CD4-positive, alpha-beta T cell treated with Interleukin-10 for 1 hour (primary cell): ENCODE measurements around the gene CARM1.
"Not testable (repeated sequence)": the region's sequence is repeated elsewhere in the genome, so short reads cannot be mapped to it uniquely, and the experiment has no call there.

Experiments
- DNase-seq: peaks from one replicate; pipeline ENCODE4 v3.0.0-alpha.2; 2020

CARM1 gene

DNA sequence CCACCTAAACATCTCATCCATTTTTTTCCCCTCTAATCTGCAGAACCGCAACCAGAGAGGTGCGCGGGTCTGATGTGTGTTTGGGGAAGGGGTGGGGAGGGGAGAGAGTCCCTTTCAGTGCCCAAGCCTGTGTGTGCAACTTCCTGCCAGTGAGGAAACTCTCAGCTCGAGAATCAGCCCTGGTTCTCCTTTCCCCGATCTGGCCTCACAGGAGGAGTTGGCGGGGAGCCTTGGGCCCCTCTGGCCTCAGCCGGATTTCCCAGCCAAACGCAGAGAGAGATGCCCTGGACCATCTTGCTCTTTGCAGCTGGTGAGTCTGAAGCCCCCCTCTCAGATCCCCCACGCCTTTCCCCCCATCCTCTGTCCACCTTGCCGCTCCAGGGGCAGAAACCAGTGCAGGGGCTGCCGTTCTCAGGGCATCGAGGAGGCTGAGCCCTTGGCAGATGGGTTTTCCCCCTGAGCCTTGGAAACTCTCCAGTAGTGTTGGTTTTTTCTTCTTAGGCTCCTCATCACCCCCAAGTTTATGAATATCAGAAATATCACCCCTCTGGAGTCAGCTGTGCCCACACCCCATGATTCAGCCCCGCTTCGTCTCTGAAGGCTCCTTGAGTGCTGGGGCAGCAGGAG lies 23.0 kb upstream of the CARM1 start, which contains the start of gene C19orf38:
C19orf38 (plus strand) TSS at position 186 of the 627 bp plus-strand sequence; CDS start at position 280, 94 bp downstream.
- DNase-seq: no peak

- DNase-seq: no peak
Observed at GRCh38 chr19:10850631-10851030, 20.7 kb upstream of the CARM1 start.

- no peak for DNase-seq
Observed at GRCh38 chr19:10852098-10852800, 19.1 kb upstream of the CARM1 start.

- DNase-seq: no peak
Observed at GRCh38 chr19:10852941-10853340, 18.4 kb upstream of the CARM1 start.

GRCh38 chr19:10854350-10855089 lies 16.8 kb upstream of the CARM1 start:
- no peak for DNase-seq

DNA sequence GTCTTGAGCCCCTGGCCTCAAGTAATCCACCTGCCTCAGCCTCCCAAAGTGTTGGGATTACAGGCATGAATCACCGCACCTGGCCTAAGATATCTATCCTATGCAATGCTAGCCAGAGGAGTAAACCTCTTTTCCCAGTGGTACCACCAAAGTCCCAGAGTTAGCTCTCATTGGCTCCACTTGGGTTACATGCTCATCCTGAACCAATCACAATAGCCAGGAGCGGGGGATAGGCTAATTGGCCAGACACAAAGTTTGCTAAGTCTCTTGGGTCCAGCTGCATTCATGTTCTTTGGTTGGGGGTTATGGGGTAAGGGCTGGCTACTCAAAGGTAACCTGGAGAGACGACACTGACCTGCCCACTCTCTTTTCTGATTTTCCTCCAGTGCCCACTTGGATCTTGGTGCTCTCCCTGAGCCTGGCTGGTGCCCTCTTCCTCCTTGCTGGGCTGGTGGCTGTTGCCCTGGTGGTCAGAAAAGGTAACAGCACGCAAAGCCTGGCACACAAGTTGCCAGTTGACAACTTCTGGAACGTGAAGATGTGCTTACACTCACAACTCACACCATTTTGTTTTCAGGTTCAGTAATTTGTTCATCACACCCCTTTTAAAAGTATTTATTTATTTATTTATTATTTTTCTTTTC lies 15.4 kb upstream of the CARM1 start:
- peak; percentile 46 for DNase-seq

DNA sequence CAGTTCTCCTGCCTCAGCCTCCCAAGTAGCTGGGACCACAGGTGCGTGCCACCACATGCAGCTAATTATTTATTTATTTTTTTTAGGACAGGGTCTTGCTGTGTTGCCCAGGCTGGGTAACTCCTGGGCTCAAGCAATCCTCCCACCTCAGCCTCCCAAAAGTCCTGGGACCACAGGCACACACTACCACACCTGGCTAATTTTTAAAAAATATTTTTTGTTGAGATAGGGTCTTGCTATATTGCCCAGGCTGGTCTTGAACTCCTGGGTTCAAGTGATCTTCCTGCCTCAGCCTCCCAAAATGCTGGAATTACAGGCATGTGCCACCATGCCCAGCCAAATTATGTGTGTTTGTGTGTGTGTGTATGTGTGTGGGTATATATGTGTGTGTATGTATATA lies 14.5 kb upstream of the CARM1 start:
- not testable (repeated sequence) for DNase-seq

DNA sequence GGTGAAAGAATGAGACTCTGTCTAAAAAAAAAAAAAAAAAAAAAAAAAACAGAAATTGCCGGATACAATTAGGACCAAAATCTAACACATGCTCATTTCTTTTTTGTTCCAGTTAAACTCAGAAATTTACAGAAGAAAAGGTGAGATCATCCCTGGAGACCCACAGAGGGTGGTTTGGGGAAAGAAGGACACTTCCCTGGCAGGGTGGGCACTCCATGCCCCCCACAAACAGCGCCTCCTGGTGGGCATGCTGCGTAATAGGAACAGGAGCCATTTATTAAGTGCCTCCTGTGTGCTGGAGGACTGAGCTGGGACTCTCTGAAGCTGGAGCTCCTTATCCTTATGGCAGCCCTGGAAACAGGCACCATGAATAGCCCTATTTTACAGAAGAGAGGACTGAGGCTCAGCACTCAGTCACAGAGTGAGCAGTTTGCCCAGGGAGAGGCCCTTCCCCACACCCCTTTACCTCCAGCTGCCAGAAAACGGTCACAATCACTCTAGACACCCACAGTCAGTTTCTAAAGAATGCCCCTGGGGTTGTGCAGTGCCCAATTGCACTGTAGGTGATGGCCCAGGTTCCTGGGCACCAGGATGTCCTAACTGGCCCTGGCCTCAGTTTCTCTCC lies 13.0 kb upstream of the CARM1 start:
- peak; percentile 43 for DNase-seq

GRCh38 chr19:10861103-10861651 lies 10.2 kb upstream of the CARM1 start:
- DNase-seq: peak; percentile 49

DNA sequence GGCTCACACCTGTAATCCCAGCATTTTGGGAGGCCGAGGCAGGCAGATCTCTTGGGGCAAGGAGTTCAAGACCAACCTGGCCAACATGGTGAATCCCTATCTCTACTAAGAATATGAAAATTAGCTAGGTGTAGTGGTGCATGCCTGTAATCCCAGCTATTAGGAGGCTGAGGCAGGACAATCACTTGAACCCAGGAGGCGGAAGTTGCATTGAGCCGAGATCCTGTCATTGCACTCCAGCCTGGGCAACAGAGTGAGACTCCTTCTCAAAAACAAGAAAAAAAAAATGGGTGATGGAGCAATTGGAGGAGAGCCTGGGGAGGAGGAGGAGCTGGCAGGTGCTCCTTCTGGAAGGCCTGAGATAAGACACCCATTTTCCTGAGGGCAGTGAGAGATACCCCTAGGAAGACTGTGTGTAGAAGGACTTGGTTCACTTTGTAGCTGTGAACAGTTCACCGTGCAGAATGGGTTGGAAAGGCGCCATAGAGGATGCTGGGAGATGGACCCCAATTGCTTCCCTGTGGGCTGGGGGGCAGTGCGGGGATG lies 8.7 kb upstream of the CARM1 start:
- DNase-seq: no peak

DNA sequence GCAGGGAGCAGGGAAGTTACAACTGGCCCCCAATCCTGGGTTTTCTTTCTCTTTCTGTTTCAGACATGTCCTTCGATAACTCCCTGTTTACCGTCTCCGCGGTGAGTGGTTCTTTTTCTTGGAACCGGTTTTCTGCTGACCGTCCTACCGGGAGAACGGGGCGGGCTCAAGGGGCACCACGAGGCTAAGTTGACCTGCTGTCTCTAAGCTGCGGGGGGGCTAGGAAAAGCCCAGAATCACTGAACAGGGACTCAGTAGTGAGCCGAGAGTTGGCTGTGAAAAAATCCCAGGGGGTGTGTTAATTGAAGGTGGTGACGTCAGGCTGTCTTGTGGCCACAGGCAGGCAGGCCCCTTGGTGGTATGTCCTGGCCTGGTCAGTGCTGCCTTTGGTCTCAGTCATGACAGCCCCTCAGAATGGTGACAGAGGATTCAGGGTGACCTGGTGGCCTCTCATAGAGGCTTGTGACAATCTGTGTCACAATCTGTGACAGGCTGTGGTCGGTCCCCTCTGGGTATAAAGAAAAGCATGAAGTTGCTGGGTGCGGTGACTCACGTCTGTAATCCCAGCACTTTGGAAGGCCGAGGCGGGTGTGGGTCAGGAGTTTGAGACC lies 8.1 kb upstream of the CARM1 start:
- no peak for DNase-seq

GRCh38 chr19:10864538-10864899 lies 6.8 kb upstream of the CARM1 start:
- DNase-seq: peak; percentile 82

DNA sequence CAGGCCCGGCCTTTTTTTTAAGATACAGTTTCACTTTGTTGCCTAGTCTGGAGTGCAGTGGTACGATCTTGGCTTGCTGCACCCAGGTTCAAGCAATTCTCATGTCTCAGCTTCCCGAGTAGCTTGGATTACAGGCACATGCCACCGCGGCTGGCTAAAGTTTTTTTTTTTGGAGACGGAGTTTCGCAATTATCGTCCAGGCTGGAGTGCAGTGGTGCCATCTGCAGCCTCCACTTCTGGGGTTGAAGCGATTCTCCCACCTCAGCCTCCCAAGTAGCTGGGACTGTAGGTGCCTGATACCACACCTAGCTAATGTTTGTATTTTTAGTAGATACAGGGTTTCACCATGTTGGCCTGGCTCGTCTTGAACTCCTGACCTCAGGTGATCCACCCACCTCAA lies 4.9 kb upstream of the CARM1 start:
- no peak for DNase-seq

- DNase-seq: no peak
Observed at GRCh38 chr19:10868872-10869547, 2.3 kb upstream of the CARM1 start.

- DNase-seq: not testable (repeated sequence)
Observed at GRCh38 chr19:10869872-10870311, 1.5 kb upstream of the CARM1 start.

DNA sequence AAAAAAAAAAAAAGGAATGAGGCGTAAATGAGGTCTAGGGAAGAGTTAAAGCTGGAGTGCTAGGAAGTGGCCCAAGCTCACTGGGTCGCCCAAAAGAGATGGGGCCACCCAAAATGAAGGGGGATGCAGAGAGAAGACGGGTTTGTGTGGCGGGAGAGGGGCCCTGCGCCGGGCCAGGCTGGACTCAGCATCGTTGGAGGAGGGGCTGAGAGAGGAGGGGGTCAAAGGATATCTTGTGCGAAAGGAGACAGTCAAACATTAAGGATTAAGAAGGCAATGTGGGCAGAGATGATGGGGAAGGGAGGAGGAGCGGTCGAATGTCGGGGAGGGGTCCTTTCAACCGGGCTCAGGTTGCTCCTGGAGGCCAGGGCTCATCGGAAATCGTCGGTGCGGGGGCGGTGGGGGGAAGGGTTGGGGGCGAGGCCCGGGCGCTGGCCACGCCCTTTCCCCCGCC lies 825 bp upstream of the CARM1 start:
- DNase-seq: no peak

DNA sequence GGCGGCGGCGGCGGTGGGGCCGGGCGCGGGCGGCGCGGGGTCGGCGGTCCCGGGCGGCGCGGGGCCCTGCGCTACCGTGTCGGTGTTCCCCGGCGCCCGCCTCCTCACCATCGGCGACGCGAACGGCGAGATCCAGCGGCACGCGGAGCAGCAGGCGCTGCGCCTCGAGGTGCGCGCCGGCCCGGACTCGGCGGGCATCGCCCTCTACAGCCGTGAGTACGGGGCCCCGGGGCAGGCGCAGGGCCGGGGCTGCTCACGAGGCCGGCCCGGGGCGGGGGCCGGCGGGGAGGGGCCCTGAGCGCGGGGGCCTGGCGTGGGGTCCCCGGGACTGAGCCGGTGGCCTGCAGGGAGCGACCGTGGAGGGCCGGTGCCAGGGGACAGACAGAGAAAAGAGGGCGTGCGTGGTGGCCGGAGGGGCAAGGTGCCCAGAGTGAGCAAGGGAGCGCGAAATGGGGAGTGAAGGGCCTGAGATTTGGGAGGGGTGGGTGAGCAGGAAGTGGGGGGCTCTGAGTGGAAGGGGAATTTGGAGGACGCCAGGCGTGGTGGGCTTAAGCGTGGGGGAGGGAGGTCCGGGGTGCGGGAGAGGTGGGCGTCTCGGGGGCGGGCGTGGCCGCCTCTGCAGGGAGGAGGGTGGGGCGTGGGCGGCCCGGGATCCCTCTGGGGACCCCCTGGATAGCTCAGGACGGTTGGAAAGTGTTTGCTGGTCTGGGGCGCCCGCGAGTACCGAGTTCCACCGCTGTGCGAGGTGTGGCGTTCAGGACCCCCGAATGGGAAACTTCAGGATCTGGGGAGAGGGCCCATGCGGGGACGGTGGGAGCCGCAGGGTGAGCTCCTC lies 575 bp downstream of the CARM1 start:
- DNase-seq: peak; percentile 12

DNA sequence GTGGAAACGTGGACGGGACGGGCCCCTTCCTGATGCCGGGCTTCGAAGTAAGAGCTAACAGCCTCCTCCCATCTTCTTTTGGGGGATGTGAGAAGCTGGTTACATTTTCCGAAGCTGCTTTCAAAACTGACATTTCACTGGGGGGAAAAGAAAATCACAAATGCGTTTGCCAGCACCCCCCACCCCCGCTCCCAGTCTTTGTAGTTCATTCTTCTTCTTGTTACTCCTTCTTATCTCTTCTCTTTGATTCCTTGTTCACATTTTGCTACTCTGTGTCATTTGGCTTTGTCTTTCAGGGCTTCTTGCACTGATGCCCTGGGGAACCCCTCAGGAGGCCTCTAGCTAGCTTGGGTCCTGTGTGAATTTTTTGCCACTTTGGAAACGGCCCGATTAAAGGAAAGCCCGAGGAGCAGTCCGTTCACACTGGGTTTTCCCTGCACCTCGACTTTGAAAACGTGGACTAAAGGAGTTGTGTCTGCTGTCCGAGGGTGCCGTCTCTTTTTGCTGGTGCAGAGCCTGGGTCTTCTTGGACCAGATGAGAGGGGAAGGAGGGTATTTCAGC lies 1.3 kb downstream of the CARM1 start:
- no peak for DNase-seq

GRCh38 chr19:10874024-10874423 lies 2.7 kb downstream of the CARM1 start:
- no peak for DNase-seq
